Measurements from ENCODE around the gene PTPRK. TPM values are rescaled to one million over a fixed set of nuclear protein-coding genes. Genes with fewer than 3 reads are reported as not detected.

Gene PTPRK
- total and polyA plus RNA-seq, 2 of the 13 experiments (the other 11 are each of a cell fraction or from before 2014, with no cell fraction given): 43.6 to 98.3 TPM

DNA sequence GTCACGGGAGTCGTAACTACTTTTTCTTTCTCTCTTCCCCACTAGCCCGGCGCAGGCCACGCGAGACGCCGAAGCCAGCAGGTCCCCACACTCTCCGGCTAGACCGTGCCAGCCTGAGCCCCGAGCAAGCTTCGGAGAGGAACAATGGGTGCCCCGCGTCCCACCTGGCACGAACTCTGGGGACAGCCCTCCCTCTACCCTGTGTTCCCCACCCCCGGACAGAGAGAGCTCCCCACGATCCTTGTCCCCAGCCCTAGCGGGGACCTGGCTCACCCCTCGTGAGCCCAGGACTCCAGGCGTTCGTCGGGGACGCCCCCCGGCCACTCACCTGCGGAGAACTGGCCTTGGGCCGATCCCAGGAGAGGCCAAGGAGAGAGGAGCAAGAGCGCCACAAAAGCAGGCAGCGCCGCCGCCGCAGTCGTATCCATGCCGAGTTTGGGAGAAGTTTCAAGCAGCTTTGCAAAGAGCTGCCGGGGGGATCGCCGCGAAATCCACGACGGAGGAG lies 416 bp downstream of the PTPRK start (continued):
- TF ChIP-seq, protein P1, sequence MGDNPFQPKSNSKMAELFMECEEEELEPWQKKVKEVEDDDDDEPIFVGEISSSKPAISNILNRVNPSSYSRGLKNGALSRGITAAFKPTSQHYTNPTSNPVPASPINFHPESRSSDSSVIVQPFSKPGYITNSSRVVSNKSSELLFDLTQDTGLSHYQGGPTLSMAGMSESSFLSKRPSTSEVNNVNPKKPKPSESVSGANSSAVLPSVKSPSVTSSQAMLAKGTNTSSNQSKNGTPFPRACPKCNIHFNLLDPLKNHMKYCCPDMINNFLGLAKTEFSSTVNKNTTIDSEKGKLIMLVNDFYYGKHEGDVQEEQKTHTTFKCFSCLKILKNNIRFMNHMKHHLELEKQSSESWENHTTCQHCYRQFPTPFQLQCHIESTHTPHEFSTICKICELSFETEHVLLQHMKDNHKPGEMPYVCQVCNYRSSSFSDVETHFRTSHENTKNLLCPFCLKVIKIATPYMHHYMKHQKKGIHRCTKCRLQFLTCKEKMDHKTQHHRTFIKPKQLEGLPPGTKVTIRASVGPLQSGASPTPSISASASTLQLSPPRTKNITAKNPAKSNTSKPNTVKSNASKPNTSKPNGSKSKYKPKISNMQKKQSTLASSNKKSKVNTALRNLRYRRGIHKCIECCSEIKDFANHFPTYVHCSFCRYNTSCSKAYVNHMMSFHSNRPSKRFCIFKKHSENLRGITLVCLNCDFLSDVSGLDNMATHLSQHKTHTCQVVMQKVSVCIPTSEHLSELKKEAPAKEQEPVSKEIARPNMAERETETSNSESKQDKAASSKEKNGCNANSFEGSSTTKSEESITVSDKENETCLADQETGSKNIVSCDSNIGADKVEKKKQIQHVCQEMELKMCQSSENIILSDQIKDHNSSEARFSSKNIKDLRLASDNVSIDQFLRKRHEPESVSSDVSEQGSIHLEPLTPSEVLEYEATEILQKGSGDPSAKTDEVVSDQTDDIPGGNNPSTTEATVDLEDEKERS (CRISPR knock-in tag; IDR thresholded peaks at IDR 0.05): no peak
- TF ChIP-seq HMGA1 (CRISPR knock-in tag; conservative IDR thresholded peaks at IDR 0.05): no peak
- TF ChIP-seq ZNF510 (CRISPR knock-in tag; IDR thresholded peaks at IDR 0.05; ENCODE audit: low read depth): peak; percentile 68; the same call in 1 of the 2 replicates
- TF ChIP-seq, protein P2, sequence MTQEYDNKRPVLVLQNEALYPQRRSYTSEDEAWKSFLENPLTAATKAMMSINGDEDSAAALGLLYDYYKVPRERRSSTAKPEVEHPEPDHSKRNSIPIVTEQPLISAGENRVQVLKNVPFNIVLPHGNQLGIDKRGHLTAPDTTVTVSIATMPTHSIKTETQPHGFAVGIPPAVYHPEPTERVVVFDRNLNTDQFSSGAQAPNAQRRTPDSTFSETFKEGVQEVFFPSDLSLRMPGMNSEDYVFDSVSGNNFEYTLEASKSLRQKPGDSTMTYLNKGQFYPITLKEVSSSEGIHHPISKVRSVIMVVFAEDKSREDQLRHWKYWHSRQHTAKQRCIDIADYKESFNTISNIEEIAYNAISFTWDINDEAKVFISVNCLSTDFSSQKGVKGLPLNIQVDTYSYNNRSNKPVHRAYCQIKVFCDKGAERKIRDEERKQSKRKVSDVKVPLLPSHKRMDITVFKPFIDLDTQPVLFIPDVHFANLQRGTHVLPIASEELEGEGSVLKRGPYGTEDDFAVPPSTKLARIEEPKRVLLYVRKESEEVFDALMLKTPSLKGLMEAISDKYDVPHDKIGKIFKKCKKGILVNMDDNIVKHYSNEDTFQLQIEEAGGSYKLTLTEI (CRISPR knock-in tag; conservative IDR thresholded peaks at IDR 0.05): no peak
- TF ChIP-seq SMYD3 (CRISPR knock-in tag; IDR thresholded peaks at IDR 0.05): no peak
- no peak for TF ChIP-seq TAF15 (IDR thresholded peaks at IDR 0.05; ENCODE audit: low read depth, low read length, poor library complexity, severe bottlenecking)
- TF ChIP-seq, protein P3, sequence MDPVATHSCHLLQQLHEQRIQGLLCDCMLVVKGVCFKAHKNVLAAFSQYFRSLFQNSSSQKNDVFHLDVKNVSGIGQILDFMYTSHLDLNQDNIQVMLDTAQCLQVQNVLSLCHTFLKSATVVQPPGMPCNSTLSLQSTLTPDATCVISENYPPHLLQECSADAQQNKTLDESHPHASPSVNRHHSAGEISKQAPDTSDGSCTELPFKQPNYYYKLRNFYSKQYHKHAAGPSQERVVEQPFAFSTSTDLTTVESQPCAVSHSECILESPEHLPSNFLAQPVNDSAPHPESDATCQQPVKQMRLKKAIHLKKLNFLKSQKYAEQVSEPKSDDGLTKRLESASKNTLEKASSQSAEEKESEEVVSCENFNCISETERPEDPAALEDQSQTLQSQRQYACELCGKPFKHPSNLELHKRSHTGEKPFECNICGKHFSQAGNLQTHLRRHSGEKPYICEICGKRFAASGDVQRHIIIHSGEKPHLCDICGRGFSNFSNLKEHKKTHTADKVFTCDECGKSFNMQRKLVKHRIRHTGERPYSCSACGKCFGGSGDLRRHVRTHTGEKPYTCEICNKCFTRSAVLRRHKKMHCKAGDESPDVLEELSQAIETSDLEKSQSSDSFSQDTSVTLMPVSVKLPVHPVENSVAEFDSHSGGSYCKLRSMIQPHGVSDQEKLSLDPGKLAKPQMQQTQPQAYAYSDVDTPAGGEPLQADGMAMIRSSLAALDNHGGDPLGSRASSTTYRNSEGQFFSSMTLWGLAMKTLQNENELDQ (CRISPR knock-in tag; IDR thresholded peaks at IDR 0.05; ENCODE audit: borderline replicate concordance): no peak
- no peak for TF ChIP-seq ZNF605 (CRISPR knock-in tag; IDR thresholded peaks at IDR 0.05)
- TF ChIP-seq, protein P4, sequence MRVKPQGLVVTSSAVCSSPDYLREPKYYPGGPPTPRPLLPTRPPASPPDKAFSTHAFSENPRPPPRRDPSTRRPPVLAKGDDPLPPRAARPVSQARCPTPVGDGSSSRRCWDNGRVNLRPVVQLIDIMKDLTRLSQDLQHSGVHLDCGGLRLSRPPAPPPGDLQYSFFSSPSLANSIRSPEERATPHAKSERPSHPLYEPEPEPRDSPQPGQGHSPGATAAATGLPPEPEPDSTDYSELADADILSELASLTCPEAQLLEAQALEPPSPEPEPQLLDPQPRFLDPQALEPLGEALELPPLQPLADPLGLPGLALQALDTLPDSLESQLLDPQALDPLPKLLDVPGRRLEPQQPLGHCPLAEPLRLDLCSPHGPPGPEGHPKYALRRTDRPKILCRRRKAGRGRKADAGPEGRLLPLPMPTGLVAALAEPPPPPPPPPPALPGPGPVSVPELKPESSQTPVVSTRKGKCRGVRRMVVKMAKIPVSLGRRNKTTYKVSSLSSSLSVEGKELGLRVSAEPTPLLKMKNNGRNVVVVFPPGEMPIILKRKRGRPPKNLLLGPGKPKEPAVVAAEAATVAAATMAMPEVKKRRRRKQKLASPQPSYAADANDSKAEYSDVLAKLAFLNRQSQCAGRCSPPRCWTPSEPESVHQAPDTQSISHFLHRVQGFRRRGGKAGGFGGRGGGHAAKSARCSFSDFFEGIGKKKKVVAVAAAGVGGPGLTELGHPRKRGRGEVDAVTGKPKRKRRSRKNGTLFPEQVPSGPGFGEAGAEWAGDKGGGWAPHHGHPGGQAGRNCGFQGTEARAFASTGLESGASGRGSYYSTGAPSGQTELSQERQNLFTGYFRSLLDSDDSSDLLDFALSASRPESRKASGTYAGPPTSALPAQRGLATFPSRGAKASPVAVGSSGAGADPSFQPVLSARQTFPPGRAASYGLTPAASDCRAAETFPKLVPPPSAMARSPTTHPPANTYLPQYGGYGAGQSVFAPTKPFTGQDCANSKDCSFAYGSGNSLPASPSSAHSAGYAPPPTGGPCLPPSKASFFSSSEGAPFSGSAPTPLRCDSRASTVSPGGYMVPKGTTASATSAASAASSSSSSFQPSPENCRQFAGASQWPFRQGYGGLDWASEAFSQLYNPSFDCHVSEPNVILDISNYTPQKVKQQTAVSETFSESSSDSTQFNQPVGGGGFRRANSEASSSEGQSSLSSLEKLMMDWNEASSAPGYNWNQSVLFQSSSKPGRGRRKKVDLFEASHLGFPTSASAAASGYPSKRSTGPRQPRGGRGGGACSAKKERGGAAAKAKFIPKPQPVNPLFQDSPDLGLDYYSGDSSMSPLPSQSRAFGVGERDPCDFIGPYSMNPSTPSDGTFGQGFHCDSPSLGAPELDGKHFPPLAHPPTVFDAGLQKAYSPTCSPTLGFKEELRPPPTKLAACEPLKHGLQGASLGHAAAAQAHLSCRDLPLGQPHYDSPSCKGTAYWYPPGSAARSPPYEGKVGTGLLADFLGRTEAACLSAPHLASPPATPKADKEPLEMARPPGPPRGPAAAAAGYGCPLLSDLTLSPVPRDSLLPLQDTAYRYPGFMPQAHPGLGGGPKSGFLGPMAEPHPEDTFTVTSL (CRISPR knock-in tag; IDR thresholded peaks at IDR 0.05; ENCODE audit: borderline replicate concordance): no peak
- TF ChIP-seq ZNF335 (CRISPR knock-in tag; IDR thresholded peaks at IDR 0.05): no peak
- no peak for TF ChIP-seq TBX2 (CRISPR knock-in tag; IDR thresholded peaks at IDR 0.05; ENCODE audit: borderline replicate concordance)
- TF ChIP-seq, protein P5, sequence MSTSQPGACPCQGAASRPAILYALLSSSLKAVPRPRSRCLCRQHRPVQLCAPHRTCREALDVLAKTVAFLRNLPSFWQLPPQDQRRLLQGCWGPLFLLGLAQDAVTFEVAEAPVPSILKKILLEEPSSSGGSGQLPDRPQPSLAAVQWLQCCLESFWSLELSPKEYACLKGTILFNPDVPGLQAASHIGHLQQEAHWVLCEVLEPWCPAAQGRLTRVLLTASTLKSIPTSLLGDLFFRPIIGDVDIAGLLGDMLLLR (CRISPR knock-in tag; IDR thresholded peaks at IDR 0.05): no peak; the same call in 1 of the 2 replicates
- no peak for TF ChIP-seq JARID2 (CRISPR knock-in tag; IDR thresholded peaks at IDR 0.05; ENCODE audit: insufficient replicate concordance)
- TF ChIP-seq PHF20 (CRISPR knock-in tag; IDR thresholded peaks at IDR 0.05): no peak
- TF ChIP-seq CBFB (CRISPR knock-in tag; IDR thresholded peaks at IDR 0.05): no peak
- TF ChIP-seq CHD2 (IDR thresholded peaks at IDR 0.05; ENCODE audit: low read depth, low read length): no peak

Data from HepG2 (cell line).